IMR-90 (cell line): Measurements from ENCODE around the gene HIF1AN.

ENCODE experiments used
- BHLHE40 ChIP-seq: fragments of 150-350 bp; IDR thresholded peaks from 2 replicates; pipeline ENCODE4 v1.6.1; 2016; ENCODE audit warnings: mild to moderate bottlenecking, low read depth, low read length
- CEBPB ChIP-seq: IDR thresholded peaks from 2 replicates; pipeline ENCODE4 v1.6.1; 2012; ENCODE audit warnings: low read depth, low read length, improper control_type of control experiment
- CHD1 ChIP-seq: IDR thresholded peaks from 2 replicates; pipeline ENCODE4 v1.6.1; 2012; ENCODE audit warnings: low read depth, low read length, improper control_type of control experiment
- CTCF ChIP-seq: conservative IDR thresholded peaks from 2 replicates; pipeline ENCODE4 v1.5.1; 2012; ENCODE audit warnings: mild to moderate bottlenecking, low read depth, low read length, improper control_type of control experiment
- ELK1 ChIP-seq: fragments of 150-350 bp; IDR thresholded peaks from 2 replicates; pipeline ENCODE4 v1.6.1; 2016; ENCODE audit warnings: low read depth, mild to moderate bottlenecking, low read length, moderate library complexity, borderline replicate concordance
- FOS ChIP-seq: fragments of 150-350 bp; IDR thresholded peaks from 2 replicates; pipeline ENCODE4 v1.6.1; 2016; ENCODE audit warnings: low read depth, low read length
- MAFK ChIP-seq: IDR thresholded peaks from 2 replicates; pipeline ENCODE4 v1.6.1; 2012; ENCODE audit warnings: low read depth, low read length, improper control_type of control experiment
- MXI1 ChIP-seq: IDR thresholded peaks from 2 replicates; pipeline ENCODE4 v1.6.1; 2012; ENCODE audit warnings: low read depth, mild to moderate bottlenecking, low read length, moderate library complexity, borderline replicate concordance
- POLR2A ChIP-seq: IDR thresholded peaks from 2 replicates; pipeline ENCODE4 v1.6.1; 2012; ENCODE audit warnings: mild to moderate bottlenecking, low read depth, low read length
- RAD21 ChIP-seq: IDR thresholded peaks from 2 replicates; pipeline ENCODE4 v1.6.1; 2012; ENCODE audit warnings: low read length, improper control_type of control experiment
- RCOR1 ChIP-seq: IDR thresholded peaks from 2 replicates; pipeline ENCODE4 v1.6.1; 2012; ENCODE audit warnings: mild to moderate bottlenecking, low read length, improper control_type of control experiment; ENCODE audit not compliant: insufficient replicate concordance
- RFX5 ChIP-seq: IDR thresholded peaks from 2 replicates; pipeline ENCODE4 v1.8.0; 2012; ENCODE audit warnings: low read depth, mild to moderate bottlenecking, low read length, moderate library complexity
- SMC3 ChIP-seq: fragments of 150-350 bp; IDR thresholded peaks from 2 replicates; pipeline ENCODE4 v1.6.1; 2016; ENCODE audit warnings: low read depth, mild to moderate bottlenecking, antibody characterized with exemption, low read length, moderate library complexity
- USF2 ChIP-seq: fragments of 150-350 bp; IDR thresholded peaks from 2 replicates; pipeline ENCODE4 v1.6.1; 2017; ENCODE audit warnings: mild to moderate bottlenecking, antibody characterized with exemption, low read length, low read depth

DNA sequence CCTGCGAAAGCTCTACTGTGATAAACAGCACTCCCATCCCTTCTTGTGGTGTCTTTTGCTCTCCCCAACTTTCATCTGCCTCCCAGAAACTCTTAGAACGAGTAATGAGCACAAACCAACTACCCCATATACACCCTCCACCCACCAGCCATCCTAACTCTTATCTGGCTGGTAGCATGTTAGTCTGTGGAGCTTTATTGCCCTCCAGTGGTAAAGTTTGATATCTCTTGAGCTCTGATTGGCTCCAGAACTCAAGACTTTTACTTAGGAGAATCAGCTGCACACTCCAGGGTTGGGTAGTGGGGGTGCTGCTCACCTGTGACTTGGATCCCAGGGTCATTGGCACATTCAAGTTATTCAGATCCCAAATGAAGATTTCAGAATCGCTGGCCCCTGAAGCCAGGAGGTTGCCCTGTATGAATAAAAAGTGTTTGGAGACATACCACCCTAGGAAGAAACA lies 27.0 kb upstream of the HIF1AN start:
- no peak for TF ChIP-seq POLR2A
- no peak for TF ChIP-seq FOS
- peak; percentile 82 for TF ChIP-seq CTCF
- no peak for TF ChIP-seq CEBPB
- no peak for TF ChIP-seq RFX5
- TF ChIP-seq RAD21, result peak; percentile 84
- no peak for TF ChIP-seq MAFK
- no peak for TF ChIP-seq RCOR1
- TF ChIP-seq USF2, result no peak
- TF ChIP-seq SMC3, result peak; percentile 73
- TF ChIP-seq ELK1, result no peak
- no peak for TF ChIP-seq CHD1
- TF ChIP-seq MXI1, result no peak
- no peak for TF ChIP-seq BHLHE40
